Esophagus muscularis mucosa (tissue), 3 donors: Measurements from ENCODE around the gene ZNF414.

Experiments used
- CTCF ChIP-seq, 3 experiments: fragments of 200-600 bp in 2 of 3; fragments of 450-650 bp in 1 of 3; sonication (generic) in 2 of 3; IDR thresholded peaks; one replicate each; pipeline ENCODE4 v1.5.1; 2017 to 2019; ENCODE audit warnings: antibody characterized with exemption in 3 of 3, mild to moderate bottlenecking in 2 of 3, moderate library complexity in 1 of 3
- POLR2AphosphoS5 ChIP-seq, 2 donors: sonication (generic); formaldehyde crosslinking; IDR thresholded peaks; one replicate each; pipeline ENCODE4 v1.6.1; 2017; ENCODE audit warnings: antibody characterized with exemption in 2 of 2

GRCh38 chr19:8529369-8530006 lies 15.5 kb upstream of the ZNF414 start:
- TF ChIP-seq CTCF (IDR thresholded peaks at IDR 0.05) (no peak), POLR2AphosphoS5 (IDR thresholded peaks at IDR 0.05) (no peak)
